Panc1 (cell line): ENCODE measurements around the gene MAG. TPM values are rescaled to one million over a fixed set of nuclear protein-coding genes. Genes with fewer than 3 reads are reported as not detected.

Experiments used
- ATAC-seq: fragments of 200-7000 bp; cut with Tn5 transposase; 2 replicates; pipeline ENCODE4 v1.9.1; 2020; ENCODE audit warnings: mild to moderate bottlenecking, moderate library complexity
- BruUV-seq: library from RNA; stranded (reverse); fragments of 400-500 nt; replicated peaks from 2 replicates; lab custom pipeline; 2021; lab: Mats Ljungman, UMichigan
- CTCF ChIA-PET: fragments of 300-600 bp; sonication (Branson Sonifier 250); formaldehyde crosslinking; loops from one replicate; lab custom pipeline; 2022; ENCODE audit warnings: antibody characterized with exemption; lab: Charles Lee
- POLR2A ChIA-PET: fragments of 300-600 bp; sonication (Branson Sonifier 250); formaldehyde crosslinking; loops from one replicate; lab custom pipeline; 2022; ENCODE audit warnings: antibody characterized with exemption; lab: Charles Lee
- DNase-seq: peaks from one replicate; pipeline ENCODE4 v3.0.0-alpha.2; 2010; ENCODE audit warnings: low read depth, low spot score
- H3K27ac ChIP-seq: 2 replicates; pipeline ENCODE4 v1.5.1; 2011; ENCODE audit warnings: mild to moderate bottlenecking, low read length, inconsistent platforms
- H3K27me3 ChIP-seq: fragments of 200-500 bp; sonication (Bioruptor generic); 2 replicates; pipeline ENCODE4 v1.6.0; 2014; ENCODE audit warnings: low read length, inconsistent platforms; ENCODE audit not compliant: control insufficient read depth, insufficient read depth
- H3K36me3 ChIP-seq: fragments of 200-500 bp; sonication (Bioruptor generic); 2 replicates; pipeline ENCODE4 v1.5.1; 2014; ENCODE audit warnings: inconsistent platforms, mild to moderate bottlenecking, low read length, moderate library complexity; ENCODE audit not compliant: control insufficient read depth, insufficient read depth
- H3K4me1 ChIP-seq: 2 replicates; pipeline ENCODE4 v1.5.1; 2011; ENCODE audit warnings: inconsistent platforms, mild to moderate bottlenecking, low read length, moderate library complexity; ENCODE audit not compliant: control insufficient read depth, insufficient read depth
- H3K4me3 ChIP-seq, 2 experiments: 2 replicates each; pipeline ENCODE4 v1.5.1; 2011 to 2012; ENCODE audit warnings: low read depth in 2 of 2, low read length in 2 of 2, mild to moderate bottlenecking in 2 of 2, inconsistent platforms in 1 of 2, moderate library complexity in 1 of 2
- H3K9me3 ChIP-seq: fragments of 200-500 bp; sonication (Bioruptor generic); 2 replicates; pipeline ENCODE4 v1.5.1; 2014; ENCODE audit warnings: low read depth, mild to moderate bottlenecking, inconsistent platforms, low read length, moderate library complexity; ENCODE audit not compliant: control insufficient read depth, insufficient read depth
- CTCF ChIP-seq: fragments of 450-650 bp; IDR thresholded peaks from 2 replicates; pipeline ENCODE4 v1.5.1; 2017; ENCODE audit warnings: mild to moderate bottlenecking
- POLR2AphosphoS5 ChIP-seq: IDR thresholded peaks from 2 replicates; pipeline ENCODE4 v1.6.1; 2012; ENCODE audit warnings: mild to moderate bottlenecking, low read depth, low read length, moderate library complexity
- REST ChIP-seq, 2 experiments: IDR thresholded peaks; 2 replicates each; pipeline ENCODE4 v1.6.1; 2011 to 2012; ENCODE audit warnings: low read depth in 2 of 2, control low read depth in 1 of 2, low read length in 1 of 2, mild to moderate bottlenecking in 1 of 2, moderate library complexity in 1 of 2; ENCODE audit not compliant: insufficient read depth in 1 of 2
- SIN3A ChIP-seq: IDR thresholded peaks from 2 replicates; pipeline ENCODE4 v1.6.1; 2012; ENCODE audit warnings: low read depth, mild to moderate bottlenecking, low read length, moderate library complexity, borderline replicate concordance; ENCODE audit not compliant: insufficient read depth
- TCF7L2 ChIP-seq: IDR thresholded peaks from 2 replicates; pipeline ENCODE4 v1.6.1; 2011; ENCODE audit warnings: mild to moderate bottlenecking, low read depth, low read length, inconsistent platforms
- in situ Hi-C: cut with HindIII; loops from 2 replicates; pipeline ENCODE4 v1.10.0; 2016; ENCODE audit warnings: low sequenced_read_pairs, low pct_unique_long_range_greater_than_20kb
- intact Hi-C: fragments of 100-400 bp; cut with micrococcal nuclease; formaldehyde crosslinking; loops from one replicate; pipeline ENCODE4 v1.10.0; 2022; ENCODE audit not compliant: unreplicated experiment
- total RNA-seq: library from RNA; stranded (reverse); gene quantifications from one replicate; pipeline ENCODE4 v1.2.1, GENCODE V29; 2021; ENCODE audit not compliant: unreplicated experiment

MAG gene
- total RNA-seq, 1 experiment from 2014 or later: not detected

- DNase-seq (no peak), ATAC-seq (no peak)
- in situ Hi-C loops (no loop called here), intact Hi-C loops (loop anchor here (10.0 kb wide), 1 partner anchor 144 kb away; the partner anchor contains the start of gene KRTDAP)
- H3K36me3 ChIP-seq: no peaks in the 10 kb centered on the region
- POLR2A ChIA-PET: interaction anchor here (0.5 kb wide), 1 partner anchor 15 kb away, joined by 9 read pairs; no protein-coding TSS in a partner anchor
- H3K27me3 ChIP-seq: peaks cover 4% of the 10 kb centered on the region; the same call in 1 of the 2 replicates
- TF ChIP-seq REST (IDR thresholded peaks at IDR 0.05; ENCODE audit: insufficient read depth in 1 of 2, low read depth in 2 of 2, low read length in 1 of 2): no peak
- TF ChIP-seq CTCF: no peak
- TF ChIP-seq TCF7L2: no peak
- no peak for TF ChIP-seq POLR2AphosphoS5
- TF ChIP-seq SIN3A: no peak
- CTCF ChIA-PET: no interaction called here
- no peaks in the 10 kb centered on the region for H3K9me3 ChIP-seq
- no TSS peak for BruUV-seq
- H3K4me3 ChIP-seq: no peak overlapping the region
- no peak overlapping the region for H3K27ac ChIP-seq
- H3K4me1 ChIP-seq: no peaks in the 10 kb centered on the region
Measured at GRCh38 chr19:35350591-35350990, 58.6 kb downstream of the MAG start.

- no TSS peak for BruUV-seq
- no peaks in the 10 kb centered on the region for H3K9me3 ChIP-seq
- no peak overlapping the region for H3K27ac ChIP-seq
- no peaks in the 10 kb centered on the region for H3K36me3 ChIP-seq
- TF ChIP-seq POLR2AphosphoS5: no peak
- no peak for TF ChIP-seq SIN3A
- no peak for TF ChIP-seq CTCF
- TF ChIP-seq REST (IDR thresholded peaks at IDR 0.05; ENCODE audit: insufficient read depth in 1 of 2, low read depth in 2 of 2, low read length in 1 of 2): no peak
- TF ChIP-seq TCF7L2: no peak
- ATAC-seq: no peak
- intact Hi-C loops: loop anchor here (10.0 kb wide), 1 partner anchor 143 kb away; the partner anchor contains the start of gene KRTDAP
- 0 out of 2 replicates have a peak, but pooled peaks cover 4% of the 10 kb centered on the region for H3K27me3 ChIP-seq
- no peak overlapping the region for H3K4me3 ChIP-seq
- DNase-seq: no peak
- H3K4me1 ChIP-seq: no peaks in the 10 kb centered on the region
- in situ Hi-C loops: no loop called here
- POLR2A ChIA-PET: no interaction called here
- CTCF ChIA-PET: interaction anchor here (0.5 to 2.7 kb wide), 3 partner anchors 118 to 284 kb away, joined by 3 to 23 read pairs (median 17); no protein-coding TSS in a partner anchor
Measured at GRCh38 chr19:35351411-35352176, 59.6 kb downstream of the MAG start.
